ENCODE data around the gene SPATA31D3.
"Not testable (repeated sequence)": the region's sequence is repeated elsewhere in the genome, so short reads cannot be mapped to it uniquely, and the experiment has no call there.

SPATA31D3 gene

DNA sequence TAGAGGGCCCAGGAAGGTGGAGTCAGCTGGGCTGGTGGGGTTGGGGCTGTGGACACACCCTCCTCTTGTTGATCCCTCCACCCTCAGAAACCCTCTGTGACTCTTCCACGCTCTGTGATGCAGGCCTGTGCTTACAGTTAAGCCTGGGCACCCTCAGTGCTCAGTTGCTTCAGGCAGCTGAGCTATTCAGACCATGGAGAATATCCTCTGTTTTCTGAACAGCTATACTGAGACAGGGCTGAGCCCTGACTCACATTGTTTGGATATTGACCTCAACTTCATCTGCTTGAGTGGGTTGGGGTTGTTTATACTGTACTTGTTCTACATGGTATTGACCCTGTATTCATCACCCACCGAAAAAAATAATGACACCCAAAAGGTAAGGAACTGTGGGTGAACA lies at the start of gene SPATA31D3:
TSS of gene SPATA31D3 (plus strand) at position 108 of the 400 bp plus-strand sequence. CDS start at position 194, 86 bp downstream.
- peak; percentile 39 for ATAC-seq
- H3K36me3 Mint-ChIP-seq, H3K9me3 Mint-ChIP-seq: not testable (repeated sequence)

GRCh38 chr9:81893929-81894328 lies 49.4 kb upstream of the SPATA31D3 start:
- no peaks in the 10 kb centered on the region for H3K36me3 Mint-ChIP-seq
- H3K9me3 Mint-ChIP-seq: peaks cover 3% of the 10 kb centered on the region
- no peak overlapping the region for H3K4me3 Mint-ChIP-seq
- DNase-seq (ENCODE audit: low spot score in 2 of 2): no peak
- H3K27ac Mint-ChIP-seq: no peak overlapping the region
- H3K4me1 Mint-ChIP-seq: no peaks in the 10 kb centered on the region
- no peak for ATAC-seq

More for the DNA sequence above, at the start of gene SPATA31D3:
- H3K4me3 Mint-ChIP-seq; H3K27ac Mint-ChIP-seq; H3K4me1 Mint-ChIP-seq; DNase-seq (ENCODE audit: low spot score in 2 of 2): not testable (repeated sequence)

DNA sequence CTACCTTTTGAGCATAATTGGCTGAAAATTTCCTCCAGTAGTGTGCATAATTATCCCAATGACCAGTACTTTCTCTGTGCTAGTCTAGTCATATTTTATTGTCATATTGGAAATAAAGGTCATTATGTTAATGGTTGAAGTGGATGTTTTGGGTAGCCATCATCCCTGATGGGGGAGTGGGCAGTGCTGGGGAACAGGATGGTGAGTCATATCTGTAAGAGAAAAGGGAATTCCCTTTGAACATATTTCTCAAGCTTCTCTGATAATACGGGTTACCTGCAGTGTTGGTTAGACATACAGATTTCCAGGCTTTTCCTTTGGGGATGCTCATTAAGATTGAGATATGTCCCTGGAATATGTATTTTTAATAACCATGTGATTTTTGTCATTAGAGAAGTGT lies 48.4 kb upstream of the SPATA31D3 start:
- ATAC-seq (no peak), DNase-seq (ENCODE audit: low spot score in 2 of 2) (no peak)
- peaks cover 3% of the 10 kb centered on the region for H3K9me3 Mint-ChIP-seq
- no peaks in the 10 kb centered on the region for H3K36me3 Mint-ChIP-seq
- H3K27ac Mint-ChIP-seq: no peak overlapping the region
- no peaks in the 10 kb centered on the region for H3K4me1 Mint-ChIP-seq
- no peak overlapping the region for H3K4me3 Mint-ChIP-seq

DNA sequence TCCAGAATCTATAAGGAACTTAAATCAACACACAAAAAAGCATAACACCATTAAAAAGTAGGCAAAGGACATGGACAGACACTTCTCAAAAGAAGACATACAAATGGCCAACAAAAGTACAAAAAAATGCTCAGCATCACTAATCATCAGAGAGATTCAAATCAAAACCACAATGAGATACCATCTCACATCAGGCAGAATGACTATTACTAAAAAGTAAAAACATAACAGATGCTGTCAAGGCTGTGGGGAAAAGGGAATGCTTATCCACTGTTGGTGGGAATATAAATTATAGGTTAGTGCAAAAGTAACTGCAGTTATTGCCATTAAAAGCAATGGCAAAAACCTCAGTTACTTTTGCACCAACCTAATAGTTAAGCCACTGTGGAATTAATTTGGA lies 47.2 kb upstream of the SPATA31D3 start:
- no peak for DNase-seq (ENCODE audit: low spot score in 2 of 2)
- no peak overlapping the region for H3K27ac Mint-ChIP-seq
- ATAC-seq: no peak
- no peaks in the 10 kb centered on the region for H3K4me1 Mint-ChIP-seq
- no peak overlapping the region for H3K4me3 Mint-ChIP-seq
- no peaks in the 10 kb centered on the region for H3K36me3 Mint-ChIP-seq
- peaks cover 3% of the 10 kb centered on the region for H3K9me3 Mint-ChIP-seq

- H3K27ac Mint-ChIP-seq: no peak overlapping the region
- no peak overlapping the region for H3K4me3 Mint-ChIP-seq
- ATAC-seq: no peak
- peaks cover 3% of the 10 kb centered on the region for H3K9me3 Mint-ChIP-seq
- DNase-seq (ENCODE audit: low spot score in 2 of 2): no peak
- no peaks in the 10 kb centered on the region for H3K4me1 Mint-ChIP-seq
- no peaks in the 10 kb centered on the region for H3K36me3 Mint-ChIP-seq
Measured at GRCh38 chr9:81898851-81899250, 44.4 kb upstream of the SPATA31D3 start.

- no peak for DNase-seq (ENCODE audit: low spot score in 2 of 2)
- ATAC-seq: no peak
- Mint-ChIP-seq H3K4me3 (no peak overlapping the region), H3K4me1 (no peaks in the 10 kb centered on the region), H3K9me3 (no peaks in the 10 kb centered on the region), H3K27ac (no peak overlapping the region), H3K36me3 (no peaks in the 10 kb centered on the region)
Measured at GRCh38 chr9:81902196-81902595, 41.1 kb upstream of the SPATA31D3 start.

- Mint-ChIP-seq H3K9me3 (no peaks in the 10 kb centered on the region), H3K27ac (no peak overlapping the region), H3K36me3 (no peaks in the 10 kb centered on the region), H3K4me1 (no peaks in the 10 kb centered on the region), H3K4me3 (no peak overlapping the region)
- ATAC-seq (no peak), DNase-seq (ENCODE audit: low spot score in 2 of 2) (no peak)
Measured at GRCh38 chr9:81902626-81903025, 40.7 kb upstream of the SPATA31D3 start.

- Mint-ChIP-seq H3K4me3 (no peak overlapping the region), H3K27ac (no peak overlapping the region), H3K4me1 (no peaks in the 10 kb centered on the region), H3K9me3 (no peaks in the 10 kb centered on the region), H3K36me3 (no peaks in the 10 kb centered on the region)
- DNase-seq (ENCODE audit: low spot score in 2 of 2) (no peak), ATAC-seq (no peak)
Measured at GRCh38 chr9:81906671-81907070, 36.6 kb upstream of the SPATA31D3 start.

DNA sequence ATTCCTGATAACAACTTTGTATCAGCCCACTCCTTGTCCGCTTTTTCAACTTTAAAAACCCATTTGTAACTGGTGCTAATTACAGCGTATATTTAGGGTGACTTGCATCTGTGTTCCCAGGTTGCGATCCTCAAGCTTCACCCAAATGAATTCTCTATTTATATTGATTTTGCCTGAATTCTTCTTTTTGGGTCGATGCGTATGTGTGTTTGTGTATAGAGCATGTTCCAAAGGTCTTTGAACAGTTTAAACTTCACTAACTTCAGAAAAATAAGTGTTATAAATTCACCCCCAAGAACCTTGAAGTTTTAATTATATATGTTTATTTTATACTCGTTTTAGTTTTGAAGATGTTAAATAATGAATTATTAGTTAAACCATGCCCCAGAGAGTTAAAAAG lies 31.2 kb upstream of the SPATA31D3 start:
- Mint-ChIP-seq H3K9me3 (peaks cover 6% of the 10 kb centered on the region), H3K27ac (no peak overlapping the region), H3K4me1 (no peaks in the 10 kb centered on the region), H3K36me3 (no peaks in the 10 kb centered on the region), H3K4me3 (no peak overlapping the region)
- ATAC-seq (no peak), DNase-seq (ENCODE audit: low spot score in 2 of 2) (no peak)

- Mint-ChIP-seq H3K4me1 (no peaks in the 10 kb centered on the region), H3K27ac (no peak overlapping the region), H3K4me3 (no peak overlapping the region), H3K36me3 (no peaks in the 10 kb centered on the region), H3K9me3 (peaks cover 6% of the 10 kb centered on the region)
- no peak for DNase-seq (ENCODE audit: low spot score in 2 of 2)
- no peak for ATAC-seq
Measured at GRCh38 chr9:81915801-81916505, 27.3 kb upstream of the SPATA31D3 start.

GRCh38 chr9:81918507-81918906 lies 24.8 kb upstream of the SPATA31D3 start:
- DNase-seq (ENCODE audit: low spot score in 2 of 2); ATAC-seq; H3K9me3 Mint-ChIP-seq; H3K36me3 Mint-ChIP-seq; H3K27ac Mint-ChIP-seq; H3K4me3 Mint-ChIP-seq; H3K4me1 Mint-ChIP-seq: not testable (repeated sequence)

GRCh38 chr9:81928305-81928704 lies 15.0 kb upstream of the SPATA31D3 start, which contains the start of gene SPATA31D4:
Gene SPATA31D4 (plus strand): TSS chr9:81928428. CDS start chr9:81928514, 86 bp downstream.
- not testable (repeated sequence) for DNase-seq (ENCODE audit: low spot score in 2 of 2); H3K9me3 Mint-ChIP-seq; H3K27ac Mint-ChIP-seq; H3K36me3 Mint-ChIP-seq; ATAC-seq; H3K4me1 Mint-ChIP-seq; H3K4me3 Mint-ChIP-seq

GRCh38 chr9:81930147-81930546 lies 13.2 kb upstream of the SPATA31D3 start:
- H3K4me3 Mint-ChIP-seq; ATAC-seq; DNase-seq (ENCODE audit: low spot score in 2 of 2); H3K9me3 Mint-ChIP-seq; H3K27ac Mint-ChIP-seq; H3K4me1 Mint-ChIP-seq; H3K36me3 Mint-ChIP-seq: not testable (repeated sequence)

- not testable (repeated sequence) for H3K36me3 Mint-ChIP-seq; DNase-seq (ENCODE audit: low spot score in 2 of 2); H3K9me3 Mint-ChIP-seq; H3K4me1 Mint-ChIP-seq; H3K27ac Mint-ChIP-seq; ATAC-seq; H3K4me3 Mint-ChIP-seq
Measured at GRCh38 chr9:81933547-81933946, 9.8 kb upstream of the SPATA31D3 start.

DNA sequence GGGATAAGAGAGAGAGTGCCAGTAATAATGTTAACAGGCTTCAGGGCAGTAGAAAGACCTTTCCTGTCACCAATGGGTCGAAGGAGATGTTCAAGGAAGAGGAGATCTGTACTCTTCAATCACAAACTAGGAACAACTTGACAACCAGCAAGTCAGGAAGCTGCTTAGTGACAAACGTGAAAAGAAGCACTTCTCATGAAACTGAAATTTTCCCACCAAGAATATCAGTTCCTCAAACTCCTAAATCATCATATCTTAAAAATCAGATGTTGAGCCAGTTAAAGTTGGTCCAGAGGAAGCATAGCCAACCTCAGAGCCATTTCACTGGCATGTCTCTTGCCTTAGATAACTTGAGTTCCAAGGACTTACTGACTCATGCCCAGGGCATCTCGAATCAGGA lies 5.3 kb downstream of the SPATA31D3 start:
- not testable (repeated sequence) for H3K36me3 Mint-ChIP-seq; H3K4me3 Mint-ChIP-seq; H3K9me3 Mint-ChIP-seq; H3K4me1 Mint-ChIP-seq; H3K27ac Mint-ChIP-seq; ATAC-seq; DNase-seq (ENCODE audit: low spot score in 2 of 2)

GRCh38 chr9:81953096-81953495 lies 9.8 kb downstream of the SPATA31D3 start:
- Mint-ChIP-seq H3K4me1 (no peaks in the 10 kb centered on the region), H3K27ac (no peak overlapping the region), H3K9me3 (peaks cover 16% of the 10 kb centered on the region), H3K4me3 (no peak overlapping the region), H3K36me3 (no peaks in the 10 kb centered on the region)
- ATAC-seq (no peak), DNase-seq (ENCODE audit: low spot score in 2 of 2) (no peak)
